HepG2 (cell line): ENCODE results near the gene MAGEA9B. TPM values are rescaled to one million over a fixed set of nuclear protein-coding genes. Genes with fewer than 3 reads are reported as not detected.
A peak's percentile ranks its signal among the peaks of the same experiment; 100 is the strongest.

Source experiments
- AGO2 ChIP-seq: fragments of 200-400 bp; formaldehyde crosslinking; optimal IDR thresholded peaks from 2 replicates; pipeline ENCODE3; 2017; ENCODE audit warnings: mild to moderate bottlenecking, low read depth, low read length, moderate library complexity
- BHLHE40 ChIP-seq: IDR thresholded peaks from 2 replicates; pipeline ENCODE4 v1.6.1; 2011; ENCODE audit warnings: low read length, improper control_type of control experiment
- CENPBD1 ChIP-seq: sonication (generic); formaldehyde crosslinking; IDR thresholded peaks from 2 replicates; pipeline ENCODE4 v1.8.0; 2022; ENCODE audit warnings: missing genetic modification reagents, low read depth, mild to moderate bottlenecking, borderline replicate concordance
- CENPT ChIP-seq: sonication (generic); formaldehyde crosslinking; IDR thresholded peaks from 2 replicates; pipeline ENCODE4 v1.8.0; 2022; ENCODE audit warnings: low read depth, mild to moderate bottlenecking, moderate library complexity, missing genetic modification reagents
- CREB1 ChIP-seq, 2 experiments: fragments of 450-650 bp in 1 of 2; IDR thresholded peaks; 2 replicates each; pipeline ENCODE4 v1.6.1; 2016 to 2017; ENCODE audit warnings: control low read depth in 1 of 2, mild to moderate bottlenecking in 1 of 2, missing compliant biosample characterization in 1 of 2, missing genetic modification characterization in 1 of 2
- EED ChIP-seq: sonication (generic); formaldehyde crosslinking; IDR thresholded peaks from 2 replicates; pipeline ENCODE4 v1.5.0; 2020; ENCODE audit warnings: mild to moderate bottlenecking, missing genetic modification reagents
- GATA4 ChIP-seq: sonication (generic); IDR thresholded peaks from 2 replicates; pipeline ENCODE4 v1.6.1; 2016; ENCODE audit warnings: antibody characterized with exemption, low read depth, borderline replicate concordance
- HES4 ChIP-seq: sonication (generic); formaldehyde crosslinking; IDR thresholded peaks from 2 replicates; pipeline ENCODE4 v1.9.0; 2021; ENCODE audit warnings: mild to moderate bottlenecking, missing genetic modification reagents, borderline replicate concordance
- KLF15 ChIP-seq: sonication (generic); formaldehyde crosslinking; IDR thresholded peaks from 2 replicates; pipeline ENCODE4 v1.8.1; 2023; ENCODE audit warnings: borderline replicate concordance, mild to moderate bottlenecking, inconsistent platforms, missing genetic modification reagents, mixed read lengths
- LRRFIP1 ChIP-seq: sonication (generic); formaldehyde crosslinking; conservative IDR thresholded peaks from 2 replicates; pipeline ENCODE4 v1.4.0; 2020; ENCODE audit warnings: missing genetic modification reagents
- PAX8 ChIP-seq: sonication (generic); formaldehyde crosslinking; IDR thresholded peaks from 2 replicates; pipeline ENCODE4 v1.8.0; 2022; ENCODE audit warnings: mild to moderate bottlenecking, missing genetic modification reagents, borderline replicate concordance
- SATB2 ChIP-seq: sonication (generic); formaldehyde crosslinking; IDR thresholded peaks from 2 replicates; pipeline ENCODE4 v1.5.0; 2020; ENCODE audit warnings: missing genetic modification reagents
- SIN3B ChIP-seq: fragments of 150-350 bp; IDR thresholded peaks from 2 replicates; pipeline ENCODE4 v1.6.1; 2014; ENCODE audit warnings: low read length
- SP5 ChIP-seq: IDR thresholded peaks from 2 replicates; pipeline ENCODE4 v1.6.1; 2016; ENCODE audit warnings: low read depth, borderline replicate concordance
- TFAP4 ChIP-seq: sonication (generic); IDR thresholded peaks from 2 replicates; pipeline ENCODE4 v1.6.1; 2016; ENCODE audit warnings: low read depth, borderline replicate concordance
- TOPORS ChIP-seq: sonication (generic); formaldehyde crosslinking; IDR thresholded peaks from 2 replicates; pipeline ENCODE4 v1.8.0; 2023; ENCODE audit warnings: mild to moderate bottlenecking, missing genetic modification reagents
- ZC3H13 ChIP-seq: sonication (generic); formaldehyde crosslinking; IDR thresholded peaks from 2 replicates; pipeline ENCODE4 v1.8.1; 2023; ENCODE audit warnings: mild to moderate bottlenecking, missing genetic modification reagents, moderate library complexity
- ZFP91 ChIP-seq: sonication (generic); formaldehyde crosslinking; IDR thresholded peaks from 2 replicates; pipeline ENCODE4 v1.9.0; 2022; ENCODE audit warnings: missing genetic modification reagents, mild to moderate bottlenecking, borderline replicate concordance
- ZNF263 ChIP-seq: sonication (generic); formaldehyde crosslinking; IDR thresholded peaks from 2 replicates; pipeline ENCODE4 v1.4.0; 2020; ENCODE audit warnings: missing genetic modification reagents
- ZNF550 ChIP-seq: sonication (generic); formaldehyde crosslinking; IDR thresholded peaks from 2 replicates; pipeline ENCODE4 v1.4.0; 2020; ENCODE audit warnings: mild to moderate bottlenecking, missing genetic modification reagents, borderline replicate concordance
- ZNF567 ChIP-seq: sonication (generic); formaldehyde crosslinking; IDR thresholded peaks from 2 replicates; pipeline ENCODE4 v1.8.1; 2023; ENCODE audit warnings: mild to moderate bottlenecking, missing genetic modification reagents, borderline replicate concordance
- ZNF761 ChIP-seq: sonication (generic); formaldehyde crosslinking; conservative IDR thresholded peaks from 2 replicates; pipeline ENCODE4 v1.4.0; 2020; ENCODE audit warnings: mild to moderate bottlenecking, missing genetic modification reagents
- ZNF775 ChIP-seq: sonication (generic); formaldehyde crosslinking; IDR thresholded peaks from 2 replicates; pipeline ENCODE4 v1.4.0; 2020; ENCODE audit warnings: missing genetic modification reagents, mild to moderate bottlenecking, moderate library complexity, borderline replicate concordance
- ZNF883 ChIP-seq: sonication (generic); formaldehyde crosslinking; IDR thresholded peaks from 2 replicates; pipeline ENCODE4 v1.5.1; 2020; ENCODE audit warnings: mild to moderate bottlenecking, missing genetic modification reagents; ENCODE audit errors: not compliant biosample characterization
- polyA plus RNA-seq, 8 experiments: library from polyadenylated mRNA; depleted of rRNA in 3 of 8; stranded (reverse) in 7 of 8; unstranded in 1 of 8; fragments of >200 nt; fragmentation: Illumina TruSeq in 4 of 8; extraction: Trizol in 4 of 8; gene quantifications; 2 replicates each; pipeline versions ENCODE4 v1.2.1 to v1.2.3, GENCODE V29; 2011 to 2016; ENCODE audit warnings: low read depth in 4 of 8, missing spikeins in 1 of 8, mixed read lengths in 1 of 8; ENCODE audit not compliant: insufficient read depth in 1 of 8
- total RNA-seq, 5 experiments: library from RNA; depleted of rRNA; stranded (reverse); fragments of >200 nt; fragmentation: Illumina TruSeq; extraction: Trizol; gene quantifications; 2 replicates each; pipeline ENCODE4 v1.2.3, GENCODE V29; 2016; ENCODE audit warnings: low read depth in 1 of 5

Gene MAGEA9B
- total and polyA plus RNA-seq, 2 of the 13 experiments (the other 11 are each of a cell fraction or from before 2014, with no cell fraction given): 0.07 to 0.11 TPM

- TF ChIP-seq GATA4 (no peak), BHLHE40 (no peak), TOPORS (CRISPR knock-in tag) (no peak), CREB1 (IDR thresholded peaks at IDR 0.05) (no peak), CREB1 (CRISPR knock-in tag; IDR thresholded peaks at IDR 0.05) (no peak), PAX8 (CRISPR knock-in tag) (no peak), CENPBD1 (CRISPR knock-in tag) (no peak), ZNF550 (CRISPR knock-in tag) (no peak), TFAP4 (0 out of 2 replicates have a peak, but pooled peaks have one; percentile 30), ZNF775 (no peak), KLF15 (CRISPR knock-in tag) (no peak), ZNF883 (CRISPR knock-in tag) (no peak), SP5 (0 out of 2 replicates have a peak, but pooled peaks have one; percentile 14), AGO2 (no peak), LRRFIP1 (CRISPR knock-in tag) (no peak), ZC3H13 (CRISPR knock-in tag) (no peak), HES4 (CRISPR knock-in tag) (no peak), ZNF567 (no peak), ZNF263 (CRISPR knock-in tag) (peak; percentile 47; the same call in 1 of the 2 replicates), CENPT (CRISPR knock-in tag) (no peak), EED (no peak), SIN3B (no peak), ZNF761 (CRISPR knock-in tag) (no peak), ZFP91 (CRISPR knock-in tag) (no peak), SATB2 (CRISPR knock-in tag) (no peak)
Observed at GRCh38 chrX:149539283-149540130, 47.8 kb downstream of the MAGEA9B start (continued).
